ENCODE data around the gene RAB40C.
A peak's percentile ranks its signal among the peaks of the same experiment; 100 is the strongest.

The RAB40C gene

GRCh38 chr16:591892-592517 is 2.1 kb downstream of the RAB40C start:
- peak overlapping the region; percentile 91 for H3K27ac ChIP-seq (replicated peaks)
- no peak for DNase-seq (ENCODE audit: low read depth in 1 of 2, low spot score in 1 of 2)
- peak overlapping the region; percentile 27 for H3K4me3 ChIP-seq (replicated peaks; ENCODE audit: insufficient read depth, low read length)
- TF ChIP-seq POLR2AphosphoS5 (IDR thresholded peaks at IDR 0.05; ENCODE audit: low read depth) (no peak), REST (IDR thresholded peaks at IDR 0.05; ENCODE audit: insufficient replicate concordance, low read depth) (no peak), CTCF (IDR thresholded peaks at IDR 0.05; ENCODE audit: insufficient read depth, low read length) (no peak), SPI1 (IDR thresholded peaks at IDR 0.05; ENCODE audit: borderline replicate concordance, low read depth) (no peak), GABPA (IDR thresholded peaks at IDR 0.05; ENCODE audit: low read depth) (no peak)
- H3K27me3 ChIP-seq (ENCODE audit: insufficient read depth, poor library complexity, severe bottlenecking): no peaks in the 10 kb centered on the region

GRCh38 chr16:592518-593306 is 2.8 kb downstream of the RAB40C start:
- TF ChIP-seq GABPA (IDR thresholded peaks at IDR 0.05; ENCODE audit: low read depth) (no peak; the same call in 1 of the 2 replicates), POLR2AphosphoS5 (IDR thresholded peaks at IDR 0.05; ENCODE audit: low read depth) (peak; percentile 79), SPI1 (IDR thresholded peaks at IDR 0.05; ENCODE audit: borderline replicate concordance, low read depth) (peak; percentile 62; the same call in 1 of the 2 replicates), REST (IDR thresholded peaks at IDR 0.05; ENCODE audit: insufficient replicate concordance, low read depth) (peak; percentile 14), CTCF (IDR thresholded peaks at IDR 0.05; ENCODE audit: insufficient read depth, low read length) (peak; percentile 39)
- peak; percentile 98 to 100 for DNase-seq (ENCODE audit: low read depth in 1 of 2, low spot score in 1 of 2)
- H3K27me3 ChIP-seq (ENCODE audit: insufficient read depth, poor library complexity, severe bottlenecking): no peaks in the 10 kb centered on the region
- peak overlapping the region; percentile 27 for H3K4me3 ChIP-seq (replicated peaks; ENCODE audit: insufficient read depth, low read length)
- peak overlapping the region; percentile 91 for H3K27ac ChIP-seq (replicated peaks)

DNA sequence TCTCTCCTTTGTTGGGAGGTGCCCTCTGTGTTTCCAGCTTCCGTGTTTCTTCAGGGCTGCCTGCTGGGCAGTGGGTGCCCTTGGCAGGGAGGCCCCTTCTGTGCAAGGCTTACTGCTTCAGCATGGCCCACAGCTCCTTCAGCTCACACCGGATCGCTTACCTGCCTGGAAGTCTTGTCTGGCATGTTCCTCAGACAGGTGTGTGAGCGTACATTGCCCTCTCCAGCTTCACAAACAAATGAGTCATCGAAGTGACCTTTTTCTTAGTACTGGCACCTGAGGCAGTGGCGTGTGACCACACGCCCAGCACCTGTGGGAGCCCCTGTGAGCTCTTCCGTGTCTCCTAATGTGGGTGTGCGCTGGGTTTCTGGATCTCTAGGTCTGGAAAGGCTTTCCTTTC is 3.5 kb downstream of the RAB40C start:
- peak overlapping the region; percentile 91 for H3K27ac ChIP-seq (replicated peaks)
- TF ChIP-seq GABPA (IDR thresholded peaks at IDR 0.05; ENCODE audit: low read depth): no peak
- TF ChIP-seq REST (IDR thresholded peaks at IDR 0.05; ENCODE audit: insufficient replicate concordance, low read depth): no peak
- TF ChIP-seq CTCF (IDR thresholded peaks at IDR 0.05; ENCODE audit: insufficient read depth, low read length): no peak
- no peak for TF ChIP-seq SPI1 (IDR thresholded peaks at IDR 0.05; ENCODE audit: borderline replicate concordance, low read depth)
- TF ChIP-seq POLR2AphosphoS5 (IDR thresholded peaks at IDR 0.05; ENCODE audit: low read depth): no peak
- H3K4me3 ChIP-seq (replicated peaks; ENCODE audit: insufficient read depth, low read length): no peak overlapping the region
- no peaks in the 10 kb centered on the region for H3K27me3 ChIP-seq (ENCODE audit: insufficient read depth, poor library complexity, severe bottlenecking)
- DNase-seq (ENCODE audit: low read depth in 1 of 2, low spot score in 1 of 2): no peak

Data from HL-60 (cell line).